NCI-H2107 (cell line): ENCODE results near the gene RWDD2A.
A peak's percentile ranks its signal among the peaks of the same experiment; 100 is the strongest.
"Not testable (repeated sequence)": the region's sequence is repeated elsewhere in the genome, so short reads cannot be mapped to it uniquely, and the experiment has no call there.

Experiments used
- DNase-seq: peaks from one replicate; lab custom pipeline; 2025; lab: John Stamatoyannopoulos, UW

Gene RWDD2A

GRCh38 chr6:83192871-83193746, at the start of gene RWDD2A, which contains the start of gene PGM3:
Gene RWDD2A, plus strand, starts transcription at chr6:83193357. Its CDS starts 1,095 bp downstream, at chr6:83194452.
Gene PGM3, minus strand, starts transcription at chr6:83193265. Its CDS starts 2,253 bp downstream, at chr6:83191012.
- DNase-seq, result peak; percentile 56

DNA sequence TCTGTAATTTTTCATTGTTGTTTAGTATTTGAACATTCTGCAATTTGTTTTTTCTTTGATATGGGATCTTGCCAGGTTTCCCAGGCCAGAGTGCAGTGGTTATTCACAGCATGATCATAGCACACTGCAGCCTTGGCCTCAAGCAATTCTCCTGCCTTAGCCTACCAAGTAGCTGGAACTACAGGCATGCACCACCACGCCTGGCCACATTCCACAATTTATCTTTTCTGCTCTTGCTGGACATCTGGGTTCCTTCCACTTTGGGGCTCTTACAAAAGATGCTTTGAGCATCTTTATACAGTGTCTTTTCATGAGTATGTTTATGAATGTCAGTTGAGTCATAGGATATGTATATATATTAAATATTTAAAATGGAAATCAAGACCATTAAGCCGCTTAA, 42.0 kb upstream of the RWDD2A start:
- DNase-seq, result no peak

DNA sequence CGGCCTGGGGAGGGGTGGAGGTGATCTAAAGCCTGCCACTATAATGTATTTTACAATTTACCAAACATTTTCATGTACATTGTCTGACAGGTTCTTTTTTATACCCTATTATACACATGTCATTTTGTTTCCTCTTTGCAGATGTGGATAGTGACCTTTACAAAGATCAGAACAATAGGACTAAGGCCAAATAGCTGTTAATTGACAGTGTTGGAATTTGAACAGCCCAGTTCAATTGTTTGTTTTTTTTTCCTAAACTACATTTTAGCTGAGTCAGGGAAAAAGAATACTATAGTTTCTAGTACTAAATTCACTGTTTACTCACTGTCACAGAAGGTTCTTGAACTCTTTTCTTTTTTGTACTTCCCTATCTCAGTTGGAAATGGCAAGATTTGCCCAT, 40.2 kb upstream of the RWDD2A start:
- no peak for DNase-seq

- DNase-seq, result no peak
Observed at GRCh38 chr6:83153883-83154521, 39.2 kb upstream of the RWDD2A start.

- no peak for DNase-seq
Observed at GRCh38 chr6:83155794-83156193, 37.4 kb upstream of the RWDD2A start.

DNA sequence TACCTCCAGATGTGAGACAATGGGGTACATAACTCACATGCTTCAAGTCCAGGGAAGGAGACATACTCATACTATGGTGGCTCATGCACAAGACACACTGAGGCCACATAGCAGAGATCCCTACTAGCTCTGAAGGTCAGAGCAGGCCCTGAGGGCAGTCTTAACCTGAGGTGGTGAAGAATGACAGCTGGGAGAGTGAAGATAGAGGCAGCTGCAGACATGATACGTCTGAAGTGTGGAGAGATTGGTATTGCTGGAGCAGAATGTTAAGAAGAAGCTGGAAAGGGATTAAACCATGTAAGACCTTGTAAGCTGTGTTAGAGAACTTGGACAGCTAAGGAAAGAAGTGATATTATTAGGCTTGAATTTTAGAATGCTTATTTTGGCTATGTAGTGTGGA, 33.0 kb upstream of the RWDD2A start:
- DNase-seq, result no peak

- DNase-seq, result no peak
Observed at GRCh38 chr6:83167726-83168278, 25.4 kb upstream of the RWDD2A start.

- DNase-seq, result no peak
Observed at GRCh38 chr6:83168556-83168955, 24.6 kb upstream of the RWDD2A start.

- no peak for DNase-seq
Observed at GRCh38 chr6:83169106-83169505, 24.1 kb upstream of the RWDD2A start.

DNA sequence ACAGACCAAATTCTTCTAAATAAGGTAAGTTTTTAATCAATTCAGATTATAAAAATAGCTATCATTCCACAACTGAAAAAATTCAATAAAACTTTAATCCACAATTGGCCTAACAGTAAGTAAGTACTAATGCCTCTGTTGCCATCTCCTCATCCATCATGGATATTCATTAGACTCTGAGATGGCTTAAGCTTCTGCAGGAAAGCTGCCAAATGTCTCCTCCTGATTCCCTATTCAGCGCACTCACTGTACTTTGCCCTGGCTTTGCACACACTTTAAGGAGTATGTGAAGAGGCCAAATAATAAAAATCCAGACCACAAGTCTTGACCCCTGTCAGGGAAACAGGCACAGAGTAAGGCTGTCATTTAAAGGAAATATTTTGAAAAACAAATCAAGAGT, 23.6 kb upstream of the RWDD2A start:
- DNase-seq, result no peak

- no peak for DNase-seq
Observed at GRCh38 chr6:83176246-83176645, 16.9 kb upstream of the RWDD2A start.

DNA sequence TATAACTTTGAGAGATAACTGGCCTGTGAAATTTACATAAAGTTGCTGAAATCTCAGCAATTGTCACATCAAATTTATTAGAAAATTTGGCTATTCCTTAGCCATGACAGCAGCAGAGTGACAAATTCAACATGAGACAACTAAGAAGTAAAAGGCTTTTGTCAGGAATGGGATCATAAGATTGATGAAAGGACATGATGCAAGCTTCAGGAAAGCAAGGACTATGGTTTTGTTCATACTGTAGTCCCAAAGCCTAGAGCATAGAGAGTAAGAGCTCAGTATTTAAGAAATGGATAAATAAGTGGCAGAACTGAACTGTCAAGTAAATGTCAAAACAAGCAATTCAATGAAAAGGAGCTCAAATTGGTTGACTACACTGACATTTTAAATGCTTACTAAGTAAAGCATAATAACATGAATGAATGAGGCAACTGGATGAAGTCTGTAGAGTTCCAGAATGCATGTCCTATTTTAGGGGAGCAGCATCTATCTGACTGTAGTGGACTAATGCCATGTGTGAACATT, 12.7 kb upstream of the RWDD2A start:
- DNase-seq, result no peak

GRCh38 chr6:83182114-83182513, 11.0 kb upstream of the RWDD2A start:
- no peak for DNase-seq

GRCh38 chr6:83183082-83183828, 9.9 kb upstream of the RWDD2A start:
- no peak for DNase-seq

- DNase-seq, result no peak
Observed at GRCh38 chr6:83185096-83185495, 8.1 kb upstream of the RWDD2A start.

- DNase-seq, result no peak
Observed at GRCh38 chr6:83188501-83188900, 4.7 kb upstream of the RWDD2A start.

- no peak for DNase-seq
Observed at GRCh38 chr6:83190626-83191025, 2.5 kb upstream of the RWDD2A start.

DNA sequence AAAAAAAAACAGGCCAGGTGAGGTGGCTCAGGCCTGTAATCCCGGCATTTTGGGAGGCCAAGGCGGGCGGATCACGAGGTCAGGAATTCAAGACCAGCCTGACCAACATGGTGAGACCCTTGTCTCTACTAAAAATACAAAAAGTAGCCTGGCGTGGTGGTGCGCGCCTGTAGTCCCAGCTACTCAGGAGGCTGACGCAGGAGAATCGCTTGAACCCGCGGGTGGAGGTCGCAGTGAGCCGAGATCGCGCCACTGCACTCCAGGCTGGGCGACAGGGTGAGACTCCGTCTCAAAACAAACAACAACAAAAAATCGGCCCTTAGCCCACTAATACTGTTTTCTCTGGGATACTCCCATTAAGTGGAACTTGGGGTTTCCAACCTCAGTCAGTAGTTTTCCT, 1.2 kb upstream of the RWDD2A start:
- DNase-seq, result not testable (repeated sequence)

DNA sequence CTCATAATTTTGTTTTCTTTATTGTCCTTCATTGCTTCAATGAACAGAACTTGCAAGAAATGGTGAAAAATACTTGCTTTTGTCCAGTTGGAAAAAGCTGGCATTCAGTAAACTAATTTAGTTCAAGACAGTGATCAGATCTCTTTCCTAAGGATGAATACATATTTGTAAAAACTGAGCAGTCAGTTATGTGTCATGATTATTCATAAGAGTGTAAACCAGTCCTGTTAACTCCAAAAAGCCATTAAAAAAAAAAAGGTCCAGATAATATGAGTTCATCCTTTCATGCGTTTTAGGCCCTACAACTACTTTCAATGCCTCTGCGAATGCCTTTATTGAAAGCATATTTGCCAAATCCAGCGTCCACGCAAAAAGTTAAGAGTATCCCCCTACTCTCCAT, 701 bp upstream of the RWDD2A start:
- no peak for DNase-seq

DNA sequence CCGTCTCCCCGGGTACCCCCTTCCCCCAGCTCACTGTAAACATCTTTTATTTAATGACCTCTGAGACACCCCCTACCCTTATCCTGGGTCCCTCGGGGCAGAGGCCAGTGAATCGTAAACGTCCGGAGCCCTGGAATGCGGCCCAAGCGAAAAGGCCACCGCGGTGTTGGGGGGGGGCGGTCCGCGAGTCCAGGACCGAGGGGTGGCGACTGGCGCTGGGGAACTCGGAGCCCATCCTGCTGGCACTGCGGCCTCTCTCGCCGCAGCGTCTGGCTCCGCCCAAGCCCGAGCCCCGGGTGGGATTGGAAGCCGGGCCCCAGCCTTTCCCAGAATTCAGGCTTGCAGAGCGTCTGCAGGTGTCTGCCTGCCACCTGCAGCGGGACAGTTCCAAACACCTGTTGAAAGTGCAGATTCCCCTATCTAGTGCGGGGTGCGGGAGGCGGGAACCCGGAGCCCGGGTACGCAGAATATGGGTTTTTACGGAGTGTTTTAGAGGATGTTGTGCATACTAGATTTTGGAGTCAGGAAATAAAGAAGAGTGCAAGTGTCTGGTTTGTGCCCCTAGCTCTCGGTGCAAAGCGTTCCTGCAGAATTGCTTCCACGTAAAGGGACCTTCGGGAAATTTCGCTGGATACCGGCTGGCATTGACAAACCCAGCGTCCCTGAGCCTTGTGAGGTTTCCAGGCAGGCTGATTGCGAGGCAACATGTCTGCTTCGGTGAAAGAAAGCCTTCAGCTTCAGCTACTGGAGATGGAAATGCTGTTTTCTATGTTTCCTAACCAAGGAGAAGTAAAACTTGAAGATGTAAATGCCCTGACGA, 800 bp downstream of the RWDD2A start:
- peak; percentile 18 for DNase-seq

GRCh38 chr6:83198486-83199172, 5.5 kb downstream of the RWDD2A start:
- DNase-seq, result no peak
